ENCODE data around the gene CACNB1.

CACNB1 gene

GRCh38 chr17:39213852-39214251, 16.4 kb upstream of the CACNB1 start:
- peaks cover 3% of the 10 kb centered on the region in 2 donors for H3K27me3 ChIP-seq (ENCODE audit: control insufficient read depth in 1 of 2, insufficient read depth in 2 of 2, low read length in 2 of 2)
- peaks cover 17% of the 10 kb centered on the region for H3K4me1 ChIP-seq (ENCODE audit: control insufficient read depth, insufficient read depth, low read length)
- no peaks in the 10 kb centered on the region for H3K9me3 ChIP-seq (ENCODE audit: control insufficient read depth in 2 of 2, low read length in 2 of 2)
- no peak overlapping the region for H3K9ac ChIP-seq (ENCODE audit: low read length in 2 of 2)
- no peak overlapping the region for H3K4me3 ChIP-seq (ENCODE audit: low read length in 2 of 2)
- H3K27ac ChIP-seq (ENCODE audit: low read length): no peak overlapping the region
- H3K36me3 ChIP-seq (ENCODE audit: control insufficient read depth in 2 of 2, insufficient read depth in 2 of 2, low read length in 2 of 2): no peaks in the 10 kb centered on the region

- no peak overlapping the region for H3K9ac ChIP-seq (ENCODE audit: low read length in 2 of 2)
- H3K36me3 ChIP-seq (ENCODE audit: control insufficient read depth in 2 of 2, insufficient read depth in 2 of 2, low read length in 2 of 2): no peaks in the 10 kb centered on the region
- no peak overlapping the region for H3K27ac ChIP-seq (ENCODE audit: low read length)
- H3K4me1 ChIP-seq (ENCODE audit: control insufficient read depth, insufficient read depth, low read length): peaks cover 22% of the 10 kb centered on the region
- no peaks in the 10 kb centered on the region for H3K9me3 ChIP-seq (ENCODE audit: control insufficient read depth in 2 of 2, low read length in 2 of 2)
- no peak overlapping the region for H3K4me3 ChIP-seq (ENCODE audit: low read length in 2 of 2)
- H3K27me3 ChIP-seq (ENCODE audit: control insufficient read depth in 1 of 2, insufficient read depth in 2 of 2, low read length in 2 of 2): peaks cover 3% of the 10 kb centered on the region in 2 donors
Measured at GRCh38 chr17:39212841-39213480, 15.5 kb upstream of the CACNB1 start.

GRCh38 chr17:39212195-39212810, 14.8 kb upstream of the CACNB1 start:
- no peak overlapping the region for H3K9ac ChIP-seq (ENCODE audit: low read length in 2 of 2)
- H3K4me3 ChIP-seq (ENCODE audit: low read length in 2 of 2): no peak overlapping the region
- H3K36me3 ChIP-seq (ENCODE audit: control insufficient read depth in 2 of 2, insufficient read depth in 2 of 2, low read length in 2 of 2): no peaks in the 10 kb centered on the region
- H3K27ac ChIP-seq (ENCODE audit: low read length): no peak overlapping the region
- H3K9me3 ChIP-seq (ENCODE audit: control insufficient read depth in 2 of 2, low read length in 2 of 2): no peaks in the 10 kb centered on the region
- H3K4me1 ChIP-seq (ENCODE audit: control insufficient read depth, insufficient read depth, low read length): peaks cover 22% of the 10 kb centered on the region
- peaks cover 3% of the 10 kb centered on the region in 2 donors for H3K27me3 ChIP-seq (ENCODE audit: control insufficient read depth in 1 of 2, insufficient read depth in 2 of 2, low read length in 2 of 2)

GRCh38 chr17:39210093-39210434, 12.6 kb upstream of the CACNB1 start:
- peak overlapping the region; percentile 39 to 58 for H3K9ac ChIP-seq (ENCODE audit: low read length in 2 of 2)
- H3K4me3 ChIP-seq (ENCODE audit: low read length in 2 of 2): peak overlapping the region; percentile 49 to 72

GRCh38 chr17:39209317-39210092, 12.0 kb upstream of the CACNB1 start:
- Histone ChIP-seq H3K9ac (ENCODE audit: low read length in 2 of 2) (peak overlapping the region; percentile 39 to 58), H3K36me3 (ENCODE audit: control insufficient read depth in 2 of 2, insufficient read depth in 2 of 2, low read length in 2 of 2) (peaks cover 3 to 4% of the 10 kb centered on the region in 2 donors), H3K27ac (ENCODE audit: low read length) (no peak overlapping the region), H3K9me3 (ENCODE audit: control insufficient read depth in 2 of 2, low read length in 2 of 2) (no peaks in the 10 kb centered on the region), H3K27me3 (ENCODE audit: control insufficient read depth in 1 of 2, insufficient read depth in 2 of 2, low read length in 2 of 2) (no peaks in the 10 kb centered on the region), H3K4me1 (ENCODE audit: control insufficient read depth, insufficient read depth, low read length) (peaks cover 22% of the 10 kb centered on the region), H3K4me3 (ENCODE audit: low read length in 2 of 2) (peak overlapping the region; percentile 59 to 72)

More at GRCh38 chr17:39210093-39210434, 12.6 kb upstream of the CACNB1 start:
- peaks cover 22% of the 10 kb centered on the region for H3K4me1 ChIP-seq (ENCODE audit: control insufficient read depth, insufficient read depth, low read length)
- no peak overlapping the region for H3K27ac ChIP-seq (ENCODE audit: low read length)
- H3K36me3 ChIP-seq (ENCODE audit: control insufficient read depth in 2 of 2, insufficient read depth in 2 of 2, low read length in 2 of 2): peaks cover under 1 to 1% of the 10 kb centered on the region in 2 donors
- peaks cover 0 to 3% of the 10 kb centered on the region in 2 donors for H3K27me3 ChIP-seq (ENCODE audit: control insufficient read depth in 1 of 2, insufficient read depth in 2 of 2, low read length in 2 of 2)
- H3K9me3 ChIP-seq (ENCODE audit: control insufficient read depth in 2 of 2, low read length in 2 of 2): no peaks in the 10 kb centered on the region

GRCh38 chr17:39208893-39209292, 11.4 kb upstream of the CACNB1 start:
- H3K4me1 ChIP-seq (ENCODE audit: control insufficient read depth, insufficient read depth, low read length): peaks cover 22% of the 10 kb centered on the region

GRCh38 chr17:39208136-39208535, 10.7 kb upstream of the CACNB1 start:
- Histone ChIP-seq H3K36me3 (ENCODE audit: control insufficient read depth in 2 of 2, insufficient read depth in 2 of 2, low read length in 2 of 2) (peaks cover 15 to 17% of the 10 kb centered on the region in 2 donors), H3K4me1 (ENCODE audit: control insufficient read depth, insufficient read depth, low read length) (peaks cover 22% of the 10 kb centered on the region), H3K9ac (ENCODE audit: low read length in 2 of 2) (no peak overlapping the region), H3K27ac (ENCODE audit: low read length) (no peak overlapping the region), H3K27me3 (ENCODE audit: control insufficient read depth in 1 of 2, insufficient read depth in 2 of 2, low read length in 2 of 2) (no peaks in the 10 kb centered on the region), H3K4me3 (ENCODE audit: low read length in 2 of 2) (no peak overlapping the region), H3K9me3 (ENCODE audit: control insufficient read depth in 2 of 2, low read length in 2 of 2) (no peaks in the 10 kb centered on the region)

More at GRCh38 chr17:39208893-39209292, 11.4 kb upstream of the CACNB1 start:
- Histone ChIP-seq H3K9ac (ENCODE audit: low read length in 2 of 2) (no peak overlapping the region), H3K9me3 (ENCODE audit: control insufficient read depth in 2 of 2, low read length in 2 of 2) (no peaks in the 10 kb centered on the region), H3K4me3 (ENCODE audit: low read length in 2 of 2) (peak overlapping the region; percentile 59 to 72), H3K27ac (ENCODE audit: low read length) (no peak overlapping the region), H3K36me3 (ENCODE audit: control insufficient read depth in 2 of 2, insufficient read depth in 2 of 2, low read length in 2 of 2) (peaks cover 9 to 10% of the 10 kb centered on the region in 2 donors), H3K27me3 (ENCODE audit: control insufficient read depth in 1 of 2, insufficient read depth in 2 of 2, low read length in 2 of 2) (no peaks in the 10 kb centered on the region)

- Histone ChIP-seq H3K4me1 (ENCODE audit: control insufficient read depth, insufficient read depth, low read length) (peaks cover 37% of the 10 kb centered on the region), H3K9me3 (ENCODE audit: control insufficient read depth in 2 of 2, low read length in 2 of 2) (no peaks in the 10 kb centered on the region), H3K36me3 (ENCODE audit: control insufficient read depth in 2 of 2, insufficient read depth in 2 of 2, low read length in 2 of 2) (peaks cover 30 to 31% of the 10 kb centered on the region in 2 donors), H3K27me3 (ENCODE audit: control insufficient read depth in 1 of 2, insufficient read depth in 2 of 2, low read length in 2 of 2) (no peaks in the 10 kb centered on the region), H3K4me3 (ENCODE audit: low read length in 2 of 2) (no peak overlapping the region), H3K27ac (ENCODE audit: low read length) (no peak overlapping the region), H3K9ac (ENCODE audit: low read length in 2 of 2) (no peak overlapping the region)
Measured at GRCh38 chr17:39205112-39205526, 7.7 kb upstream of the CACNB1 start.

GRCh38 chr17:39204245-39204644, 6.8 kb upstream of the CACNB1 start:
- peaks cover 28% of the 10 kb centered on the region for H3K4me1 ChIP-seq (ENCODE audit: control insufficient read depth, insufficient read depth, low read length)
- peaks cover 30 to 31% of the 10 kb centered on the region in 2 donors for H3K36me3 ChIP-seq (ENCODE audit: control insufficient read depth in 2 of 2, insufficient read depth in 2 of 2, low read length in 2 of 2)
- H3K27me3 ChIP-seq (ENCODE audit: control insufficient read depth in 1 of 2, insufficient read depth in 2 of 2, low read length in 2 of 2): no peaks in the 10 kb centered on the region
- no peaks in the 10 kb centered on the region for H3K9me3 ChIP-seq (ENCODE audit: control insufficient read depth in 2 of 2, low read length in 2 of 2)
- no peak overlapping the region for H3K27ac ChIP-seq (ENCODE audit: low read length)
- H3K9ac ChIP-seq (ENCODE audit: low read length in 2 of 2): no peak overlapping the region
- no peak overlapping the region for H3K4me3 ChIP-seq (ENCODE audit: low read length in 2 of 2)

GRCh38 chr17:39200957-39201510, 3.6 kb upstream of the CACNB1 start:
- Histone ChIP-seq H3K9me3 (ENCODE audit: control insufficient read depth in 2 of 2, low read length in 2 of 2) (no peaks in the 10 kb centered on the region), H3K27me3 (ENCODE audit: control insufficient read depth in 1 of 2, insufficient read depth in 2 of 2, low read length in 2 of 2) (no peaks in the 10 kb centered on the region), H3K27ac (ENCODE audit: low read length) (peak overlapping the region; percentile 98), H3K9ac (ENCODE audit: low read length in 2 of 2) (peak overlapping the region; percentile 79 to 98), H3K4me3 (ENCODE audit: low read length in 2 of 2) (peak overlapping the region; percentile 65 to 97), H3K4me1 (ENCODE audit: control insufficient read depth, insufficient read depth, low read length) (peaks cover 38% of the 10 kb centered on the region), H3K36me3 (ENCODE audit: control insufficient read depth in 2 of 2, insufficient read depth in 2 of 2, low read length in 2 of 2) (peaks cover 30 to 31% of the 10 kb centered on the region in 2 donors)

All from stomach smooth muscle (tissue), 2 donors.